ENCODE measurements around the gene SBF2.

DNA sequence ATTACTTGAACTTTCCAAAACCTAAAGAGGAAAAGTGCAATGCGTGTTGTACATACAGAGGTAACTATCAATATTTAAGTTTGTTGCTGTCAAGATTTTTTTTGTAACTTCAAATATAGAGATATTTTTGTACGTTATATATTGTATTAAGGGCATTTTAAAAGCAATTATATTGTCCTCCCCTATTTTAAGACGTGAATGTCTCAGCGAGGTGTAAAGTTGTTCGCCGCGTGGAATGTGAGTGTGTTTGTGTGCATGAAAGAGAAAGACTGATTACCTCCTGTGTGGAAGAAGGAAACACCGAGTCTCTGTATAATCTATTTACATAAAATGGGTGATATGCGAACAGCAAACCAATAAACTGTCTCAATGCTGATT is 13.0 kb upstream of the SBF2 start:
- no peak for TF ChIP-seq POLR2A (IDR thresholded peaks at IDR 0.05; ENCODE audit: low read depth, low read length)
- no peak for TF ChIP-seq POLR2AphosphoS5 (IDR thresholded peaks at IDR 0.05; ENCODE audit: low read depth, low read length)

All from GM12892 (cell line).